ENCODE measurements around the gene RELN. TPM values are rescaled to one million over a fixed set of nuclear protein-coding genes. Genes with fewer than 3 reads are reported as not detected.

The RELN gene
- polyA plus RNA-seq, 1 donor (not counting 4 experiments of a cell fraction or from before 2014, with no cell fraction given): not detected

- dilution Hi-C loops (cut with MboI; ENCODE audit: extremely low pct_ligation_motif_present, low sequenced_read_pairs): no loop called here
- Histone ChIP-seq H3K79me2 (ENCODE audit: control insufficient read depth, insufficient read depth, low read length) (no peaks in the 10 kb centered on the region), H2AFZ (ENCODE audit: control insufficient read depth, low read length) (no peak overlapping the region), H3K4me2 (ENCODE audit: control insufficient read depth, extremely low read depth, insufficient read depth, low read depth, low read length) (no peak overlapping the region), H3K9ac (ENCODE audit: control insufficient read depth, extremely low read depth, insufficient read depth, low read length) (no peak overlapping the region), H4K20me1 (ENCODE audit: control insufficient read depth, extremely low read depth, insufficient read depth, low read length) (no peaks in the 10 kb centered on the region), H3K4me3 (ENCODE audit: control insufficient read depth in 2 of 3, extremely low read depth in 1 of 3, insufficient read depth in 2 of 3, low read depth in 1 of 3, low read length in 3 of 3) (no peak overlapping the region), H3K4me1 (ENCODE audit: control insufficient read depth, extremely low read depth, insufficient read depth, low read length) (no peaks in the 10 kb centered on the region), H3K27ac (ENCODE audit: control insufficient read depth, insufficient read depth, low read length) (no peak overlapping the region), H3K9me1 (ENCODE audit: control insufficient read depth, extremely low read depth, insufficient read depth, low read length) (no peaks in the 10 kb centered on the region), H3K27me3 (ENCODE audit: control insufficient read depth, extremely low read depth, insufficient read depth, low read length) (no peaks in the 10 kb centered on the region), H3K9me3 (ENCODE audit: control insufficient read depth, low read depth, low read length) (no peaks in the 10 kb centered on the region), H3K36me3 (ENCODE audit: control insufficient read depth in 2 of 2, extremely low read depth in 1 of 2, insufficient read depth in 2 of 2, low read length in 2 of 2) (no peaks in the 10 kb centered on the region)
- TF ChIP-seq EZH2 (IDR thresholded peaks at IDR 0.05; ENCODE audit: low read length): no peak
- no peak for TF ChIP-seq CTCF (optimal IDR thresholded peaks at IDR 0.05 in 1 of 3, IDR thresholded peaks at IDR 0.05 in 1 of 3, conservative IDR thresholded peaks at IDR 0.05 in 1 of 3; ENCODE audit: extremely low read depth in 1 of 3, insufficient read depth in 2 of 3, low read length in 3 of 3)
- DNase-seq (ENCODE audit: low read depth, low spot score) (no peak), FAIRE-seq (no peak)
These were observed 191.7 kb downstream of the RELN start for GRCh38 chr7:103797647-103798307.

GRCh38 chr7:103796327-103796962 lies 193.0 kb downstream of the RELN start:
- Histone ChIP-seq H3K9me3 (ENCODE audit: control insufficient read depth, low read depth, low read length) (no peaks in the 10 kb centered on the region), H4K20me1 (ENCODE audit: control insufficient read depth, extremely low read depth, insufficient read depth, low read length) (no peaks in the 10 kb centered on the region), H3K9me1 (ENCODE audit: control insufficient read depth, extremely low read depth, insufficient read depth, low read length) (no peaks in the 10 kb centered on the region), H3K4me2 (ENCODE audit: control insufficient read depth, extremely low read depth, insufficient read depth, low read depth, low read length) (no peak overlapping the region), H3K27me3 (ENCODE audit: control insufficient read depth, extremely low read depth, insufficient read depth, low read length) (no peaks in the 10 kb centered on the region), H3K79me2 (ENCODE audit: control insufficient read depth, insufficient read depth, low read length) (no peaks in the 10 kb centered on the region), H3K27ac (ENCODE audit: control insufficient read depth, insufficient read depth, low read length) (no peak overlapping the region), H3K9ac (ENCODE audit: control insufficient read depth, extremely low read depth, insufficient read depth, low read length) (no peak overlapping the region), H3K4me3 (ENCODE audit: control insufficient read depth in 2 of 3, extremely low read depth in 1 of 3, insufficient read depth in 2 of 3, low read depth in 1 of 3, low read length in 3 of 3) (no peak overlapping the region), H3K4me1 (ENCODE audit: control insufficient read depth, extremely low read depth, insufficient read depth, low read length) (no peaks in the 10 kb centered on the region), H3K36me3 (ENCODE audit: control insufficient read depth in 2 of 2, extremely low read depth in 1 of 2, insufficient read depth in 2 of 2, low read length in 2 of 2) (no peaks in the 10 kb centered on the region), H2AFZ (ENCODE audit: control insufficient read depth, low read length) (no peak overlapping the region)
- FAIRE-seq: no peak
- TF ChIP-seq CTCF (optimal IDR thresholded peaks at IDR 0.05 in 1 of 3, IDR thresholded peaks at IDR 0.05 in 1 of 3, conservative IDR thresholded peaks at IDR 0.05 in 1 of 3; ENCODE audit: extremely low read depth in 1 of 3, insufficient read depth in 2 of 3, low read length in 3 of 3) (no peak), EZH2 (IDR thresholded peaks at IDR 0.05; ENCODE audit: low read length) (no peak)
- no peak for DNase-seq (ENCODE audit: low read depth, low spot score)
- dilution Hi-C loops (cut with MboI; ENCODE audit: extremely low pct_ligation_motif_present, low sequenced_read_pairs): no loop called here

All from keratinocyte (primary cell).